Endothelial cell of umbilical vein (primary cell): ENCODE results near the gene ELOA. TPM values are rescaled to one million over a fixed set of nuclear protein-coding genes. Genes with fewer than 3 reads are reported as not detected.

Experiments
- BruUV-seq: library from RNA; stranded (reverse); fragments of 400-500 nt; replicated peaks from 2 replicates; lab custom pipeline; 2021; lab: Mats Ljungman, UMichigan
- CTCF ChIA-PET: fragments of 300-600, 350-600 bp; sonication (Branson Sonifier 250); formaldehyde crosslinking; loops from one replicate; lab custom pipeline; 2021; ENCODE audit warnings: antibody characterized with exemption, inconsistent platforms; lab: Charles Lee
- POLR2A ChIA-PET: fragments of 300-600, 350-600 bp; sonication (Branson Sonifier 250); formaldehyde crosslinking; loops from one replicate; lab custom pipeline; 2021; ENCODE audit warnings: antibody characterized with exemption, inconsistent platforms; lab: Charles Lee
- DNase-seq: peaks from one replicate; pipeline ENCODE4 v3.0.0-alpha.2; 2011; ENCODE audit warnings: low read depth, low spot score
- FAIRE-seq: peaks from 2 replicates; lab custom pipeline; 2011; peaks lifted over from hg19 to GRCh38; lab: Jason Lieb, UNC
- H2AFZ ChIP-seq: 2 replicates; pipeline ENCODE4 v1.6.0; 2012; ENCODE audit warnings: low read depth, low read length, control low read depth, inconsistent platforms
- H3K27ac ChIP-seq: 2 replicates; pipeline ENCODE4 v1.5.1; 2011; ENCODE audit warnings: low read depth, mild to moderate bottlenecking, control low read depth, low read length, moderate library complexity; ENCODE audit not compliant: insufficient read depth
- H3K27me3 ChIP-seq, 2 experiments: 2 replicates each; pipeline versions ENCODE4 v1.6.0 to v1.6.1; 2011; ENCODE audit warnings: low read length in 2 of 2, mixed read lengths in 1 of 2; ENCODE audit not compliant: control insufficient read depth in 2 of 2, insufficient read depth in 2 of 2
- H3K36me3 ChIP-seq, 2 experiments: 2 replicates in 1 of 2; 3 replicates in 1 of 2; pipeline ENCODE4 v1.5.1; 2011; ENCODE audit warnings: low read length in 2 of 2, mild to moderate bottlenecking in 1 of 2, moderate library complexity in 1 of 2; ENCODE audit not compliant: control insufficient read depth in 2 of 2, insufficient read depth in 2 of 2; ENCODE audit errors: extremely low read depth in 1 of 2
- H3K4me1 ChIP-seq: 3 replicates; pipeline ENCODE4 v1.5.1; 2011; ENCODE audit warnings: mild to moderate bottlenecking, low read length; ENCODE audit not compliant: control insufficient read depth, insufficient read depth; ENCODE audit errors: extremely low read depth
- H3K4me2 ChIP-seq: 2 replicates; pipeline ENCODE4 v1.6.1; 2011; ENCODE audit warnings: low read length, control low read depth, mixed read lengths; ENCODE audit not compliant: insufficient read depth
- H3K4me3 ChIP-seq, 3 experiments: fragments of 200-600 bp in 1 of 3; sonication (generic), shearing (Covaris generic) in 1 of 3; replicated peaks in 1 of 3; 2 replicates each; pipeline ENCODE4 v1.5.1; 2011 to 2016; ENCODE audit warnings: control low read depth in 3 of 3, low read length in 3 of 3, mild to moderate bottlenecking in 2 of 3, inconsistent platforms in 1 of 3, low read depth in 1 of 3, moderate library complexity in 1 of 3; ENCODE audit not compliant: insufficient read depth in 1 of 3
- H3K79me2 ChIP-seq: 2 replicates; pipeline ENCODE4 v1.6.0; 2012; ENCODE audit warnings: low read length, inconsistent platforms; ENCODE audit not compliant: control insufficient read depth, insufficient read depth
- H3K9ac ChIP-seq: replicated peaks from 2 replicates; pipeline ENCODE3; 2011; ENCODE audit warnings: low read length, control low read depth; ENCODE audit not compliant: insufficient read depth; ENCODE audit errors: extremely low read depth
- H3K9me1 ChIP-seq: replicated peaks from 3 replicates; pipeline ENCODE4 v1.6.0; 2011; ENCODE audit warnings: mild to moderate bottlenecking, low read length; ENCODE audit not compliant: control insufficient read depth, insufficient read depth; ENCODE audit errors: extremely low read depth
- H3K9me3 ChIP-seq: replicated peaks from 2 replicates; pipeline ENCODE4 v1.5.1; 2012; ENCODE audit warnings: low read length, inconsistent platforms; ENCODE audit not compliant: control insufficient read depth, insufficient read depth
- H4K20me1 ChIP-seq: replicated peaks from 2 replicates; pipeline ENCODE3; 2011; ENCODE audit warnings: mild to moderate bottlenecking, low read length; ENCODE audit not compliant: control insufficient read depth, insufficient read depth; ENCODE audit errors: extremely low read depth
- EZH2 ChIP-seq: IDR thresholded peaks from 2 replicates; pipeline ENCODE4 v1.6.1; 2012; ENCODE audit warnings: borderline replicate concordance, low read depth, mild to moderate bottlenecking, moderate library complexity, low read length, inconsistent platforms; ENCODE audit not compliant: severe bottlenecking
- FOS ChIP-seq: IDR thresholded peaks from 2 replicates; pipeline ENCODE4 v1.6.1; 2011; ENCODE audit warnings: mild to moderate bottlenecking, low read length, moderate library complexity, borderline replicate concordance; ENCODE audit not compliant: insufficient read depth
- GATA2 ChIP-seq: IDR thresholded peaks from 2 replicates; pipeline ENCODE4 v1.7.0; 2011; ENCODE audit warnings: low read depth, mild to moderate bottlenecking, moderate library complexity, mixed read lengths, low read length; ENCODE audit not compliant: insufficient read length, insufficient read depth
- JUN ChIP-seq: IDR thresholded peaks from 2 replicates; pipeline ENCODE4 v1.6.1; 2011; ENCODE audit warnings: borderline replicate concordance, low read depth; ENCODE audit not compliant: insufficient read length, insufficient read depth
- MYC ChIP-seq: IDR thresholded peaks from one replicate; pipeline ENCODE4 v1.6.1; 2011; ENCODE audit warnings: mild to moderate bottlenecking, low read depth, low read length
- POLR2A ChIP-seq: IDR thresholded peaks from 2 replicates; pipeline ENCODE4 v1.6.1; 2012; ENCODE audit warnings: low read depth, mild to moderate bottlenecking, control low read depth, low read length
- POLR2AphosphoS5 ChIP-seq: IDR thresholded peaks from 2 replicates; pipeline ENCODE4 v1.6.1; 2012; ENCODE audit warnings: low read depth, mild to moderate bottlenecking, control low read depth, low read length, moderate library complexity; ENCODE audit not compliant: insufficient read depth
- dilution Hi-C: fragments of 300-500 bp; cut with MboI; formaldehyde crosslinking; loops from one replicate; pipeline ENCODE4 v1.15.0; 2019; ENCODE audit warnings: low sequenced_read_pairs; ENCODE audit not compliant: extremely low pct_ligation_motif_present
- intact Hi-C: fragments of 100-400 bp; cut with micrococcal nuclease; formaldehyde crosslinking; loops from one replicate; pipeline ENCODE4 v1.10.0; 2022
- polyA plus RNA-seq, 4 experiments: library from polyadenylated mRNA; depleted of rRNA in 3 of 4; stranded (reverse) in 3 of 4; unstranded in 1 of 4; fragments of >200 nt; gene quantifications; 2 replicates each; pipeline versions ENCODE4 v1.2.1 to v1.2.3, GENCODE V29; 2011 to 2012; ENCODE audit warnings: missing spikeins in 1 of 4
- total RNA-seq: library from RNA; stranded (reverse); gene quantifications from 2 replicates; pipeline ENCODE4 v1.2.3, GENCODE V29; 2021
- TF ChIP-seq, protein P1 (sequence below): IDR thresholded peaks from 2 replicates; pipeline ENCODE4 v1.6.1; 2011; ENCODE audit not compliant: insufficient read depth, insufficient read length
- TF ChIP-seq, protein P2 (sequence below), 2 donors: IDR thresholded peaks; 1 replicate in 1 of 2; 2 replicates in 1 of 2; pipeline ENCODE4 v1.5.1; 2011; ENCODE audit warnings: low read length in 2 of 2, mild to moderate bottlenecking in 2 of 2, moderate library complexity in 2 of 2, control low read depth in 1 of 2, inconsistent platforms in 1 of 2, low read depth in 1 of 2; ENCODE audit not compliant: insufficient read depth in 1 of 2; ENCODE audit errors: extremely low read depth in 1 of 2

The ELOA gene
- total and polyA plus RNA-seq, 2 donors (not counting 3 experiments of a cell fraction or from before 2014, with no cell fraction given), result 11.9 to 42.6 TPM

DNA sequence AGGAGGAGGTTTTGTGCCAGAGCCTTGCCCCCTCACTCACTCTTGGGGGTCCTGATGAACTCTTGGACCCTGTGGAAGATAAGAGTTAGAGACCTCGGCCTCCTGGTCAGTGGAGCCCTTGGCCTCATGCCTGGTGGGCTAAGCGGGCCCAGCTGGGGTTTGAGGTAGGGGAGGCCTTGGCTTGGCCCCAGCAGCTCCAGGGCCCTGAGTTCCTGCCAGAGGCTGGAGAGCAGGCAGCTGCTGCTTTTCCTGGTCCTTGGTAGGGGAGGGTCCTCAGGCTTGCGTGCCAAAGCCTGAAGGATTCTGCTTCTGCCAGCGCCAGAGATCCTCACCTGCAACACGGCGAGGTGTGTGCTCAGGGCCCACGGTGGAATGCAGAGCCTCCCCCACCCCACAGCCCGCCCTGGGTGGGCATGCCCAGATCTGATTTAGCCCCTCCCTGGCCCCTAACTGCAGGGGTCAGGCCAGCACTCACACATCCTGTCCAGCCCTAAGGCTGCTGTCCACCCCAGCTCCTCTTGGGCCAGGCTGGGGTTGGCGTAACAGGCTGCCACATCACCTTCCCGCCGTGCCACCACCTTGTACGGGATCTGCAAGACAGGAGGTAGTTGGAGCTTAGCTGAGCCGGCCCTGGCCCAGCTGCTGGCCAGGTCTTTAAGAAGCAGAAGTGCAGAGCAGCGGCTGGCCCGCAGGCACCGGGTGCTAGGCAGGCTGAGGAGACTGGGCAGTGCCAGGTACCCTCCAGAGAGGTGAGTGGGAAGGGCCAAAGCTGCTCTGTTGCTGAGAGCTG, 52.6 kb downstream of the ELOA start:
- H3K9ac ChIP-seq, result no peak overlapping the region
- dilution Hi-C loops (no loop called here), intact Hi-C loops (no loop called here)
- no peak for TF ChIP-seq EZH2
- TF ChIP-seq POLR2AphosphoS5, result no peak
- TF ChIP-seq POLR2A, result no peak
- TF ChIP-seq GATA2, result no peak
- no peak for TF ChIP-seq JUN
- no peak for TF ChIP-seq FOS
- TF ChIP-seq MYC, result no peak
- TF ChIP-seq, protein P1, sequence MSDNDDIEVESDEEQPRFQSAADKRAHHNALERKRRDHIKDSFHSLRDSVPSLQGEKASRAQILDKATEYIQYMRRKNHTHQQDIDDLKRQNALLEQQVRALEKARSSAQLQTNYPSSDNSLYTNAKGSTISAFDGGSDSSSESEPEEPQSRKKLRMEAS, result no peak
- TF ChIP-seq, protein P2, sequence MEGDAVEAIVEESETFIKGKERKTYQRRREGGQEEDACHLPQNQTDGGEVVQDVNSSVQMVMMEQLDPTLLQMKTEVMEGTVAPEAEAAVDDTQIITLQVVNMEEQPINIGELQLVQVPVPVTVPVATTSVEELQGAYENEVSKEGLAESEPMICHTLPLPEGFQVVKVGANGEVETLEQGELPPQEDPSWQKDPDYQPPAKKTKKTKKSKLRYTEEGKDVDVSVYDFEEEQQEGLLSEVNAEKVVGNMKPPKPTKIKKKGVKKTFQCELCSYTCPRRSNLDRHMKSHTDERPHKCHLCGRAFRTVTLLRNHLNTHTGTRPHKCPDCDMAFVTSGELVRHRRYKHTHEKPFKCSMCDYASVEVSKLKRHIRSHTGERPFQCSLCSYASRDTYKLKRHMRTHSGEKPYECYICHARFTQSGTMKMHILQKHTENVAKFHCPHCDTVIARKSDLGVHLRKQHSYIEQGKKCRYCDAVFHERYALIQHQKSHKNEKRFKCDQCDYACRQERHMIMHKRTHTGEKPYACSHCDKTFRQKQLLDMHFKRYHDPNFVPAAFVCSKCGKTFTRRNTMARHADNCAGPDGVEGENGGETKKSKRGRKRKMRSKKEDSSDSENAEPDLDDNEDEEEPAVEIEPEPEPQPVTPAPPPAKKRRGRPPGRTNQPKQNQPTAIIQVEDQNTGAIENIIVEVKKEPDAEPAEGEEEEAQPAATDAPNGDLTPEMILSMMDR (IDR thresholded peaks at IDR 0.05; ENCODE audit: extremely low read depth in 1 of 2, insufficient read depth in 1 of 2, low read depth in 1 of 2, low read length in 2 of 2), result no peak
- CTCF ChIA-PET, result interaction anchor here (1.0 kb wide), 1 partner anchor 24 kb away, joined by 7 read pairs; no protein-coding TSS in a partner anchor
- DNase-seq (no peak), FAIRE-seq (no peak)
- peaks cover 0 to 39% of the 10 kb centered on the region in 2 experiments for H3K36me3 ChIP-seq
- no peaks in the 10 kb centered on the region for H3K9me3 ChIP-seq
- peaks cover 24% of the 10 kb centered on the region for H3K79me2 ChIP-seq
- no peaks in the 10 kb centered on the region for H3K9me1 ChIP-seq
- no peaks in the 10 kb centered on the region for H4K20me1 ChIP-seq
- no peak overlapping the region for H3K4me3 ChIP-seq
- no peak overlapping the region for H2AFZ ChIP-seq
- BruUV-seq, result no TSS peak
- H3K4me2 ChIP-seq, result no peak overlapping the region
- POLR2A ChIA-PET, result interaction anchor here (0.8 kb wide), 1 partner anchor 16 kb away, joined by 3 read pairs; no protein-coding TSS in a partner anchor
- no peaks in the 10 kb centered on the region for H3K27me3 ChIP-seq
- H3K4me1 ChIP-seq, result peaks cover 17% of the 10 kb centered on the region
- no peak overlapping the region for H3K27ac ChIP-seq
